Left ventricle myocardium superior (tissue), 1 donor: Measurements from ENCODE around the gene CENPT. TPM values are rescaled to one million over a fixed set of nuclear protein-coding genes. Genes with fewer than 3 reads are reported as not detected.

ENCODE experiments used
- ATAC-seq: fragments of 200-7000 bp; cut with Tn5 transposase; one replicate; pipeline ENCODE4 v1.9.1; 2020; ENCODE audit warnings: mild to moderate bottlenecking, moderate library complexity
- DNase-seq: peaks from one replicate; pipeline ENCODE4 v3.0.0-alpha.2; 2020
- intact Hi-C: fragments of 100-400 bp; cut with micrococcal nuclease; formaldehyde crosslinking; loops from one replicate; pipeline ENCODE4 v1.11.0; 2022
- long read RNA-seq: library from polyadenylated mRNA; unstranded; transcript quantifications from one replicate; pipeline ENCODE4 v2.0.0, GENCODE V29; 2021
- total RNA-seq: library from RNA; stranded (reverse); fragmentation: NEBNext Ultra II Directional; extraction: Animal tissue kit (Norgen Biotek cat#: 25700); gene quantifications from one replicate; pipeline ENCODE4 v1.2.1, GENCODE V29; 2021
- donor health status: DM: no; HTN: yes; CAD: no; lungs with severe emphysema.

CENPT gene
- total RNA-seq: 20.8 TPM
- long read RNA-seq, partial matches to known transcripts: 41 of 60 reads
- long read RNA-seq, other reads (novel, unspliced or antisense): 13 of 60 reads

- DNase-seq: peak; percentile 84
- intact Hi-C loops: no loop called here
- ATAC-seq: peak; percentile 65
Measured at GRCh38 chr16:67847064-67847861, at the start of gene CENPT. Gene CENPT (minus strand): TSS chr16:67847693. CDS start chr16:67833859, 13,834 bp downstream.

DNA sequence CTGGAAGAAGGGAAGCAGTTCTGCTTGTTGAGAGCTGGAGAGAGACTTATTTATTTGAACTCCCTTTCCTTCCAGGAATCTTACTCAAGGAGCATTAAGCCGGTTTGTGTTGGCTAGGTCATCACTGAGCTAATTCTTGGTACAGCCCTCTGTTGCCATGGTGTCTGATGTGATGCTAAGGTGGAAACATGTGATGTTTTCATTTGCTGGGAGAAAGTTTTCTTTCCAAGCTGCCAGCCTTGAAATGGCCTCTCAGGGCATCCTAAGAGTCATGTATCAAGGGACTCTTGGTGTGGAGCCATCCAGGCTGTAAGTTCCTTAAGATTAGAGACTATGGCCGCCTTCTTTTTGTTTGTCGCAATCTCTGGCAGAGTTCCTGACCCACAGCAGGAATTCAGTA is 49.7 kb upstream of the CENPT start:
- DNase-seq (no peak), ATAC-seq (no peak)
- intact Hi-C loops: no loop called here

DNA sequence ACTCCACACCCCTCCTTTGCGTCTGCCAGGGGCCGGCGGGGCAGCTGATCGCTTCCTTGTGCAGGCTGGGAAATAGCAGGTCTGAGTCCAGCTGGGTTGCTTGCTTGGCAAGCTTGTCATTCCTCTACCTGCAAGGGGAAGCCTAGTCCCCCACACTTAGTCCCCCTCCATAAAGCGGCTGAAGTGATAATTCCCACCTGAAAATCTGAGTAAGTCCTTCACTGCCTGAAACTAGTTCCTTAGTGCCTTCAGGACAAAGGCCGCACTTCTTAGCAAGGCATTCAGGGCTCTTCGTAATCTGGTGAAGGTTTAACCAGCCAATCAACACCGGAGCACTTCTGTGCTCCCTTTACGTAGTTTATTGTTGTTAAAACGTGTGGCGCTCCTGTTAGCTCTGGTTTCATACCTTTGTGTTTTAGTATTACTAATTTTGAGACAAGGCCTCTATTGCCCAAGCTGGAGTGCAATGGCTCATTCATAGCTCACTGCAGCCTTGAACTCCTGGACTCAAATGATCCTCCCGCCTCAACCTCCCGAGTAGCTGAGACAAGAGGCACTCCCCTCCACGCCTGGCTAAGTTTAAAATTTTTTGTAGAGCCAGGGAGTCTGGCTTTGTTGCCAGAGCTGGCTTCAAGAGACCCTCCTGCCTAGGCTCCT is 46.4 kb upstream of the CENPT start:
- DNase-seq (no peak), ATAC-seq (no peak)
- intact Hi-C loops: no loop called here

DNA sequence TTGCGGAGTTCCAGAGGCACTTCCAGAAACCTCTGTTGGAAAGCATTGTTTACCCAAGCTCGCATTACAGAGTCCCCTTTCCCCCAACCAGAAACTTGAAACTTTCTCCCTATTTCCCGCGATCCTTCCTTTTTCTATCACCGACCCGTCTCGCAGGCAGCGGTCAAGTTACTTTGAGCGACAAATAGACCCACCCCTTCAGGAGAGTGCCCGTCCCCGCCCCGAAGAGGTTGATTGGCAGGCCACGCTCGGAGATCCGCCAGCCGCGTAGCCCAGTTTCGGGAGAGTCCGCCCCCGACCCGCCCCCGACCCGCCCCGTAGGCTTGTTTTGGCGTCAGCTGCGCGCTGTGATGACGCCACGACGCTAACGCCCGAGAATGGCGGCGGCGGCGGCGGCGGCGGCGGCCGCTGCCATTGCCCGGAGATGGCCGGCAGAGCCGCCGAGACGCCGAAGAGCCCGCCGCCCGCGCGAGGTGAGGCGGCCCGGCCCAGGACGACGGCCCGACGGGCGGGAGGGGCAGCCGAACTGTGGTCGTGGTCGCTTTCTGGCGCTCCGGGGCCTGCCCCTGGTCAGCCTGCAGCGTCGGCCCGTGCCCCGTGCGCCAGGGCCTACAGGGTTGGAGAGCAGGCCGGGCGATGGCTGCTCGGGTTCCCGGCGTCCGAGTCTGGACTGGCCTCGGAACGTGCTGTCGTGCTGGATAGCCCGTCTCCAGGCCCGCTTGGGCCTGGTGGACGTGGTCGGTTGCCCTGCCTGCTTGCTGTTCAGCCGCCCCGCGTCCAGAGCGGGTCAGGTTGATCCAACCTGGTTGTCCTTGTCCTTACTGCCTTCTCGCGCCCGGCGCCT is 45.6 kb upstream of the CENPT start, which contains the start of gene PSKH1:
TSS of gene PSKH1 (plus strand) at position 356 of the 844 bp plus-strand sequence. CDS start 15,496 bp downstream, outside the sequence.
- intact Hi-C loops: no loop called here
- ATAC-seq: peak; percentile 98

GRCh38 chr16:67892375-67892774 is 44.9 kb upstream of the CENPT start:
- DNase-seq (no peak), ATAC-seq (no peak)
- intact Hi-C loops: no loop called here

More for the DNA sequence above, 45.6 kb upstream of the CENPT start, which contains the start of gene PSKH1:
- peak; percentile 98 for DNase-seq

DNA sequence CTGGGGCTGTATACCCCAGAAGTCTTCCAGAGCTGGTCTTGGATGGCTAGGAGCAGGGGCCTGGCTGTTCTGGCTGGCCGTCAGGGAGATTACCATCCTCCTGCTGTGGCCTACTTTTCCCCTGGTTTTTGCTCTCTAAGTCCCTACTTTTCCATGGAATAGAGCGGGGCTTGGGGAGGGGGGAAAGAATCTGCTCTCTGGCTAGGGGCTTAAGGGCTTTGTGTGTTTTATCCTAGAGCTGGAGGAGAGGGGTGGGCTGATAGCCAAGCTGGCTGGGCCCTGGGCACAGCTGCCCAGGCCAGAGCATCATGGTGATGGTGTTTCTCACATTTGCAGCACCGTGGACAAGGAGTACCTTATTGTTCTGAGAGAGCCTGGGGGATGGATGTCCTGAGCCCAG is 40.8 kb upstream of the CENPT start:
- intact Hi-C loops: no loop called here
- ATAC-seq (no peak), DNase-seq (no peak)

- intact Hi-C loops: no loop called here
- DNase-seq (no peak), ATAC-seq (no peak)
Measured at GRCh38 chr16:67886387-67886786, 38.9 kb upstream of the CENPT start.

DNA sequence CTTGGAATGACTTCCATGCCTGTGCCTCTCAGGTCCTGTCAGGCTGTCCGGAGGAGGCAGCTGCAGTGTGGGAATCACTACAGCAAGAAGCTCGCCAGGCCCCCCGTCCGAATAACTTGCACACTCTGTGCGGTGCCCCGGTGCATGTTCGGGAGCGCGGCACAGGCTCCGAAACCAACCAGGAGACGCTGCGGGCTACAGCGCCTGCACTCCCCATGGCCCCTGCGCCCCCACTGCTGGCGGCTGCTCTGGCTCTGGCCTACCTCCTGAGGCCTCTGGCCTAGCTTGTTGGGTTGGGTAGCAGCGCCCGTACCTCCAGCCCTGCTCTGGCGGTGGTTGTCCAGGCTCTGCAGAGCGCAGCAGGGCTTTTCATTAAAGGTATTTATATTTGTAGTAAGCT is 38.5 kb upstream of the CENPT start:
- intact Hi-C loops: no loop called here
- no peak for ATAC-seq
- no peak for DNase-seq

DNA sequence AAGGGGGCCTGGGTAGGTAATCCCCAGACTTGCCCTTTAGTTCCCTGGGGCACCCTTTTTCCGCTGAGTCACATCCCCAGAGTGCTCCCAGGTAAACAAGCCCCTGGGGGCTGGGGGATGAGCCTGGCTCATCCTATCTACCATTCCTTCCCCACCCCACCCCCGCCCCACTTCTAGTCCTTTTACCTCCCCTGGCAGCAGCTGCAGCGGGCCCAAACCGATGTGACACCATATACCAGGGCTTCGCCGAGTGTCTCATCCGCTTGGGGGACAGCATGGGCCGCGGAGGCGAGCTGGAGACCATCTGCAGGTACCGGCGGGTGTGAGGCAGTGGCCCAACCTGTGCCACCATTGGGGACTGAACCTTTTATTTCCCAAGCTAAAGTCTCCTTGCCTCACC is 38.1 kb upstream of the CENPT start:
- DNase-seq: no peak
- intact Hi-C loops: no loop called here
- no peak for ATAC-seq

- DNase-seq: peak; percentile 94
- intact Hi-C loops: no loop called here
- ATAC-seq: peak; percentile 74
Measured at GRCh38 chr16:67884684-67885083, 37.2 kb upstream of the CENPT start, which contains the start of gene NRN1L. Gene NRN1L (plus strand): TSS chr16:67884885. CDS start chr16:67884904, 19 bp downstream.

DNA sequence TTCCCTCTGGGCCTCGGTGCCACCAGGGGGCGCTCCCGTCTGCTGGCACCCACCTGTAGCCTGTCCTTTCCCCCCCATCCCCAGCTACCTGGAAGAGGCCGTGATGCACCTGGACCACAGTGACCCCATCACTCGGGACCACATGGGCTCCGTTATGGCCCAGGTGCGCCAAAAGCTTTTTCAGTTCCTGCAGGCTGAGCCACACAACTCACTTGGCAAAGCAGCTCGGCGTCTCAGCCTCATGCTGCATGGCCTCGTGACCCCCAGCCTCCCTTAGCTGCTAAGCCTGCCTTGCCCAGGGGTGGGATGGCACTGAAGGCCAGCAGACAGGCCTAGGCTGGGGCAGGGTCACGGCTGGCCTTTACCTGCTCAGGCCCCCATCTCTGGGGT is 36.4 kb upstream of the CENPT start:
- ATAC-seq: peak; percentile 26
- peak; percentile 79 for DNase-seq
- intact Hi-C loops: no loop called here

- ATAC-seq (no peak), DNase-seq (no peak)
- intact Hi-C loops: no loop called here
Measured at GRCh38 chr16:67883146-67883871, 35.8 kb upstream of the CENPT start.

DNA sequence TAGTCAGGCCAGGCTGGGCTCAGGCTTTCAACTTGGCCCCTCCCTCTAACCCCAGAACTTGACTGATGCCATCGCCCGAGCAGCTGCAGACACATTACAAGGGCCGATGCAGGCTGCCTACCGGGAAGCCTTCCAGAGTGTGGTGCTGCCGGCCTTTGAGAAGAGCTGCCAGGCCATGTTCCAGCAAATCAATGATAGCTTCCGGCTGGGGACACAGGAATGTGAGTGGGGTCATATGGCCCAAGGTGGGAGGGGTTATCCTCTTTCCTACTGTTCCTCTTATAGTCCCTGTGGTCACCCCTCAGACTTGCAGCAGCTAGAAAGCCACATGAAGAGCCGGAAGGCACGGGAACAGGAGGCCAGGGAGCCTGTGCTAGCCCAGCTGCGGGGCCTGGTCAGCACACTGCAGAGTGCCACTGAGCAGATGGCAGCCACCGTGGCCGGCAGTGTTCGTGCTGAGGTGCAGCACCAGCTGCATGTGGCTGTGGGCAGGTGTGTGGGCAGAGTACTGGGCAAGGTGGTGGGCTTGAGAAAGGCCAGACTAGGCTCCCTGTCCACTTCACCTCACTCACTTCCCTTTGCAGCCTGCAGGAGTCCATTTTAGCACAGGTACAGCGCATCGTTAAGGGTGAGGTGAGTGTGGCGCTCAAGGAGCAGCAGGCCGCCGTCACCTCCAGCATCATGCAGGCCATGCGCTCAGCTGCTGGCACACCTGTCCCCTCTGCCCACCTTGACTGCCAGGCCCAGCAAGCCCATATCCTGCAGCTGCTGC is 35.1 kb upstream of the CENPT start:
- intact Hi-C loops: no loop called here
- ATAC-seq: peak; percentile 79
- DNase-seq: peak; percentile 80

DNA sequence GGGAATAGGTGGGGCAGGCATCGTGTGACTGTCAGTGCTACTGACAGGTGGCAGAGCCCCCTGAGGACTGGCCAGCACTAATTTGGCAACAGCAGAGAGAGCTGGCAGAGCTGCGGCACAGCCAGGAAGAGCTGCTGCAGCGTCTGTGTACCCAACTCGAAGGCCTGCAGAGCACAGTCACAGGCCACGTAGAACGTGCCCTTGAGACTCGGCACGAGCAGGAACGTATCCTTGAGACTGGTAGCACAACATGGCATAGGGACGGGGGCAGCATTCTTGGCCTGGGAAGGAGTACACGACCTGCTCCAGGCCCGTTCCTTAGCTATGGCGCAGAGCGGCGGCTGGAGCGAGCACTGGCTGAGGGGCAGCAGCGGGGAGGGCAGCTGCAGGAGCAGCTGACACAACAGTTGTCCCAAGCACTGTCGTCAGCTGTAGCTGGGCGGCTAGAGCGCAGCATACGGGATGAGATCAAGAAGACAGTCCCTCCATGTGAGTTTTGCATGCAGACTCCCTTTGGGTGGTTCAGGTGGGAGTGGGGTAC is 34.2 kb upstream of the CENPT start:
- peak; percentile 66 for ATAC-seq
- intact Hi-C loops: no loop called here
- DNase-seq: peak; percentile 79

- no peak for ATAC-seq
- intact Hi-C loops: no loop called here
- DNase-seq: no peak
Measured at GRCh38 chr16:67880584-67880983, 33.1 kb upstream of the CENPT start.

DNA sequence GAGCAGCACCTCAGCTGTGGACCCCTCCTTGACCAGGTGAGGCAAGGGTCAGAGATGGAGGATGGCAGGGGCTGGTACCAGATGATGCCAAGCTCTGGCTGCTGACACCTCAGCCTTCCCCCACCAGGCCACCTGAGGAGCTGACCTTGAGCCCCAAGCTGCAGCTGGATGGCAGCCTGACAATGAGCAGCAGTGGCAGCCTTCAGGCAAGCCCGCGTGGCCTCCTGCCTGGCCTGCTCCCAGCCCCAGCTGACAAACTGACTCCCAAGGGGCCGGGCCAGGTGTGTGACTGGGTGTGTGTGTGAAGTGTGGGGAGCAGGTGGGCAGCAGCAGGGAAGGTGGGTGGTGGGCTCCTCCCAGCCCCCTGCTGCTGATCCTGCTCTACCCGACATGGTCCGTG is 32.4 kb upstream of the CENPT start:
- ATAC-seq (no peak), DNase-seq (no peak)
- intact Hi-C loops: no loop called here

GRCh38 chr16:67879462-67879861 is 32.0 kb upstream of the CENPT start:
- intact Hi-C loops: no loop called here
- ATAC-seq: no peak
- no peak for DNase-seq

DNA sequence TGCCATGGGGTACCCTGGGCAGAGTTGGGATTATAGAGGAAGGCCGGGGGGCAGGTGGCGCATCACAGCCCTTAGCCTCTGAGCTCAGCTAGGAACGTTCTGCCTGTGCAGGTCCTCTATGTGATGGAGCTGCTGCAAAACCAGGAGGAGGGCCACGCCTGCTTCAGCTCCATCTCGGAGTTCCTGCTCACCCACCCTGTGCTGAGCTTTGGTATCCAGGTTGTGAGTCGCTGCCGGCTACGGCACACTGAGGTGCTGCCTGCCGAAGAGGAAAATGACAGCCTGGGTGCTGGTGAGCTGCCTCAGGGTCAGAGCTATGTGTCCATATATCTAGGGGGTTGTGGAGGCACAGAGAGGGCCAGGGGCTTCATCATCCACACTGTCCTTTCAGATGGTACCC is 31.4 kb upstream of the CENPT start:
- ATAC-seq (no peak), DNase-seq (no peak)
- intact Hi-C loops: no loop called here
